Hepatocyte (in vitro differentiated cells): ENCODE measurements around the gene SCIN.

ENCODE experiments used
- CTCF ChIP-seq: fragments of 200-600 bp; sonication (generic); IDR thresholded peaks from 2 replicates; pipeline ENCODE4 v1.5.1; 2016; ENCODE audit warnings: antibody characterized with exemption, mild to moderate bottlenecking; ENCODE audit not compliant: poor library complexity
- EZH2phosphoT487 ChIP-seq: fragments of 200-600 bp; sonication (generic); IDR thresholded peaks from one replicate; pipeline ENCODE4 v1.6.1; 2018; ENCODE audit warnings: antibody characterized with exemption, mild to moderate bottlenecking, low read depth, moderate library complexity; ENCODE audit not compliant: unreplicated experiment, severe bottlenecking

DNA sequence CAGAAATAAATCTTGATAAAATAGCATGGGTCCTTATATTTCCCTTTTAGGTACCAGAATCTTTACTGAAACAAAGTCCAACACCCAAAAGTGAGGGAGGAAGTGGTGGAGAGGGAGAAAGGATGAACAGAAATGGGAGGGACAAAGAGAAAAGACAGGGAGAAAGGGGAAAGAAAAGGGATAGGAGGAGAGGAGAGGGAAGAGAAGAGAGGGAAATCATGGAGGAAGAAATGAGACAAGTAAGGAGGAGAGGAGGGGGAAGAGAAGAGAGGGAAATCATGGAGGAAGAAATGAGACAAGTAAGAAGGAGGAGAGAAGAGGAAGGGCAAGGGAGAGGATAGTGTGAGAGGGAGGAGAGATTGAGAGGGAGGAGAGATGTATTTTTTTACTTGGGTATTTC lies 66.8 kb downstream of the SCIN start:
- no peak for TF ChIP-seq CTCF
- no peak for TF ChIP-seq EZH2phosphoT487
